ENCODE data around the gene HTT. TPM values are rescaled to one million over a fixed set of nuclear protein-coding genes. Genes with fewer than 3 reads are reported as not detected.

HTT gene
- polyA plus RNA-seq, 2 of the 4 experiments (the other 2 are of a cell fraction) = 14.5 to 16.9 TPM

DNA sequence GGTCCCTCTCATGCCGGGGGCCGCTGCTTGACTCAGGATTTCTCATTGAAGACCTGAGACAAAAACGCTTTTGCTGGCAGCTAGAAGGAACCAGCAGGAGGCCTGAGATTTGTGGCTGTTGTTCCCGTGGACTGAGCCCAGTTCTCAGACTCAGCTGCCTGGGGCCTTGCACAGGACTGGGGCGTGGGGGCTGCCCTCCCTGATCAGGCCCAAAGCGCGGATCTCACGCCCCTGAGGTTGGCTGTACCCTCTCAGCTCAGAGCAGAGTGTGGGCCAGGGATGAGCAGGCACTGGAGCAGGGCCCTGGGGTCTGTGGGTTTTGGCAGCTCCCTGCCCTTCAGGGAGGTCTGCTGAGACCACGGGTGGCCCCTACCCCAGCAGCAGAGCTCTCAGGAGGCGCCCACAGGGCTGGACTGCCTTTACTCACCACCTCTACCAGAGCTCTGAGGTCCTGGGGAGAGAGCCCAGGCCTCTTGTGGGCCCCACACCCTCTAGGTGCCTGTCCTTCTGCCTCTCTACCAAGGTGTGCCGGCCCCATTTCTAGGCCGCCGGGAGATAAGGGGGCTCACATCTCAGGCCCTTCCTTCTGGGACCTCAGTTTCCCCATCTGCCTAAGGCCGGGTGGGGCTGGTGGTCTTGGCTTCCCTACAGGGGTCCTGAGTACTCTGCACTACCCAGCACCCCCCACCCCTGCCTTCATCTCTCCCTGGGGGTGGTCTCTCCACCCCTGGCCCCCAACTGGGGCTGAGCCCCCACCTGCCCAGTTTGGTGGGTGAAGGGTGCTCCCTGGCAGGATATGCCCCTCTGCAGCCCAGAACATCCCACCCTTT lies 180.0 kb downstream of the HTT start:
- ChIA-PET CTCF (no interaction called here), POLR2A (no interaction called here)
- Histone ChIP-seq H3K4me1 (no peaks in the 10 kb centered on the region), H3K9me3 (no peaks in the 10 kb centered on the region), H3K27ac (no peak overlapping the region), H3K4me2 (no peak overlapping the region), H3K4me3 (no peak overlapping the region)
- 77% methylated on average over 8 of the region's 14 CpGs for WGBS (ENCODE audit: missing lambda C conversion rate)
- ATAC-seq (no peak), FAIRE-seq (no peak), DNase-seq (ENCODE audit: low read depth in 1 of 2, low spot score in 1 of 2) (no peak)
- TF ChIP-seq, protein P1, sequence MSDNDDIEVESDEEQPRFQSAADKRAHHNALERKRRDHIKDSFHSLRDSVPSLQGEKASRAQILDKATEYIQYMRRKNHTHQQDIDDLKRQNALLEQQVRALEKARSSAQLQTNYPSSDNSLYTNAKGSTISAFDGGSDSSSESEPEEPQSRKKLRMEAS (IDR thresholded peaks at IDR 0.05) = no peak
- TF ChIP-seq, protein P2, sequence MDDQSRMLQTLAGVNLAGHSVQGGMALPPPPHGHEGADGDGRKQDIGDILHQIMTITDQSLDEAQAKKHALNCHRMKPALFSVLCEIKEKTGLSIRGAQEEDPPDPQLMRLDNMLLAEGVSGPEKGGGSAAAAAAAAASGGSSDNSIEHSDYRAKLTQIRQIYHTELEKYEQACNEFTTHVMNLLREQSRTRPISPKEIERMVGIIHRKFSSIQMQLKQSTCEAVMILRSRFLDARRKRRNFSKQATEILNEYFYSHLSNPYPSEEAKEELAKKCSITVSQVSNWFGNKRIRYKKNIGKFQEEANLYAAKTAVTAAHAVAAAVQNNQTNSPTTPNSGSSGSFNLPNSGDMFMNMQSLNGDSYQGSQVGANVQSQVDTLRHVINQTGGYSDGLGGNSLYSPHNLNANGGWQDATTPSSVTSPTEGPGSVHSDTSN (IDR thresholded peaks at IDR 0.05) = no peak
- TF ChIP-seq HOXA7 (CRISPR knock-in tag; IDR thresholded peaks at IDR 0.05) = no peak
- TF ChIP-seq MYC (IDR thresholded peaks at IDR 0.05; ENCODE audit: borderline replicate concordance, low read length) = no peak
- TF ChIP-seq PHF8 (IDR thresholded peaks at IDR 0.05; ENCODE audit: borderline replicate concordance, low read depth) = no peak
- TF ChIP-seq TP53 (CRISPR knock-in tag; IDR thresholded peaks at IDR 0.05) = no peak
- no peak for TF ChIP-seq SMC3 (IDR thresholded peaks at IDR 0.05)
- TF ChIP-seq RFX5 (IDR thresholded peaks at IDR 0.05) = no peak
- no peak for TF ChIP-seq EHF (CRISPR knock-in tag; IDR thresholded peaks at IDR 0.05)
- no peak for TF ChIP-seq POLR2AphosphoS2 (conservative IDR thresholded peaks at IDR 0.05; ENCODE audit: low read length)
- TF ChIP-seq, protein P3, sequence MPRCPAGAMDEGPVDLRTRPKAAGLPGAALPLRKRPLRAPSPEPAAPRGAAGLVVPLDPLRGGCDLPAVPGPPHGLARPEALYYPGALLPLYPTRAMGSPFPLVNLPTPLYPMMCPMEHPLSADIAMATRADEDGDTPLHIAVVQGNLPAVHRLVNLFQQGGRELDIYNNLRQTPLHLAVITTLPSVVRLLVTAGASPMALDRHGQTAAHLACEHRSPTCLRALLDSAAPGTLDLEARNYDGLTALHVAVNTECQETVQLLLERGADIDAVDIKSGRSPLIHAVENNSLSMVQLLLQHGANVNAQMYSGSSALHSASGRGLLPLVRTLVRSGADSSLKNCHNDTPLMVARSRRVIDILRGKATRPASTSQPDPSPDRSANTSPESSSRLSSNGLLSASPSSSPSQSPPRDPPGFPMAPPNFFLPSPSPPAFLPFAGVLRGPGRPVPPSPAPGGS (IDR thresholded peaks at IDR 0.05) = no peak
- TF ChIP-seq, protein P4, sequence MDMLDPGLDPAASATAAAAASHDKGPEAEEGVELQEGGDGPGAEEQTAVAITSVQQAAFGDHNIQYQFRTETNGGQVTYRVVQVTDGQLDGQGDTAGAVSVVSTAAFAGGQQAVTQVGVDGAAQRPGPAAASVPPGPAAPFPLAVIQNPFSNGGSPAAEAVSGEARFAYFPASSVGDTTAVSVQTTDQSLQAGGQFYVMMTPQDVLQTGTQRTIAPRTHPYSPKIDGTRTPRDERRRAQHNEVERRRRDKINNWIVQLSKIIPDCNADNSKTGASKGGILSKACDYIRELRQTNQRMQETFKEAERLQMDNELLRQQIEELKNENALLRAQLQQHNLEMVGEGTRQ (IDR thresholded peaks at IDR 0.05) = no peak
- TF ChIP-seq EP300 (IDR thresholded peaks at IDR 0.05) = no peak
- no peak for TF ChIP-seq HOXB13 (CRISPR knock-in tag; IDR thresholded peaks at IDR 0.05; ENCODE audit: low read depth)
- TF ChIP-seq CHD2 (IDR thresholded peaks at IDR 0.05; ENCODE audit: low read length, partially characterized antibody) = no peak
- TF ChIP-seq, protein P5, sequence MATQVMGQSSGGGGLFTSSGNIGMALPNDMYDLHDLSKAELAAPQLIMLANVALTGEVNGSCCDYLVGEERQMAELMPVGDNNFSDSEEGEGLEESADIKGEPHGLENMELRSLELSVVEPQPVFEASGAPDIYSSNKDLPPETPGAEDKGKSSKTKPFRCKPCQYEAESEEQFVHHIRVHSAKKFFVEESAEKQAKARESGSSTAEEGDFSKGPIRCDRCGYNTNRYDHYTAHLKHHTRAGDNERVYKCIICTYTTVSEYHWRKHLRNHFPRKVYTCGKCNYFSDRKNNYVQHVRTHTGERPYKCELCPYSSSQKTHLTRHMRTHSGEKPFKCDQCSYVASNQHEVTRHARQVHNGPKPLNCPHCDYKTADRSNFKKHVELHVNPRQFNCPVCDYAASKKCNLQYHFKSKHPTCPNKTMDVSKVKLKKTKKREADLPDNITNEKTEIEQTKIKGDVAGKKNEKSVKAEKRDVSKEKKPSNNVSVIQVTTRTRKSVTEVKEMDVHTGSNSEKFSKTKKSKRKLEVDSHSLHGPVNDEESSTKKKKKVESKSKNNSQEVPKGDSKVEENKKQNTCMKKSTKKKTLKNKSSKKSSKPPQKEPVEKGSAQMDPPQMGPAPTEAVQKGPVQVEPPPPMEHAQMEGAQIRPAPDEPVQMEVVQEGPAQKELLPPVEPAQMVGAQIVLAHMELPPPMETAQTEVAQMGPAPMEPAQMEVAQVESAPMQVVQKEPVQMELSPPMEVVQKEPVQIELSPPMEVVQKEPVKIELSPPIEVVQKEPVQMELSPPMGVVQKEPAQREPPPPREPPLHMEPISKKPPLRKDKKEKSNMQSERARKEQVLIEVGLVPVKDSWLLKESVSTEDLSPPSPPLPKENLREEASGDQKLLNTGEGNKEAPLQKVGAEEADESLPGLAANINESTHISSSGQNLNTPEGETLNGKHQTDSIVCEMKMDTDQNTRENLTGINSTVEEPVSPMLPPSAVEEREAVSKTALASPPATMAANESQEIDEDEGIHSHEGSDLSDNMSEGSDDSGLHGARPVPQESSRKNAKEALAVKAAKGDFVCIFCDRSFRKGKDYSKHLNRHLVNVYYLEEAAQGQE (IDR thresholded peaks at IDR 0.05) = no peak
- no peak for TF ChIP-seq TFCP2L1 (CRISPR knock-in tag; IDR thresholded peaks at IDR 0.05)

DNA sequence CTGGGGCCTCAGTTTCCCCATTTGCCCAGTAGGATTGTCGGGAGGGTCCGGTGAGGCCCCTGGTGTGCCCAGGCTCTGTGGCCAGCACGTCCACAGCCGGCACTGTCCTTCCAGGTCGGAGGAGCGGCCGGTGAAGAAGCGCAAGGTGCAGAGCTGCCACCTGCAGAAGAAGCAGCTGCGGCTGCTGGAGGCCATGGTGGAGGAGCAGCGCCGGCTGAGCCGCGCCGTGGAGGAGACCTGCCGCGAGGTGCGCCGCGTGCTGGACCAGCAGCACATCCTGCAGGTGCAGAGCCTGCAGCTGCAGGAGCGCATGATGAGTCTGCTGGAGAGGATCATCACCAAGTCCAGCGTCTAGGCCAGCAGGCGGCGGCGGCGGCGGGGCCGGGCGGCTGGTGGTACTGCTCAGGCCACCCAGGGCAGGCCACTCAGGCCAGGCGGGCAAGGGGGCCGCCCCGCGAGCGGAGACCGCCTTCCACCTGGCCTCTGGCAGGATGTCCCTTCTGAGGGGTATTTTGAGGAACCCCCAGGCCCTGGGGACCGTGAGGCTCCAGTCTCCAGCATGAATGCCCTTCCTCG lies 181.2 kb downstream of the HTT start:
- Histone ChIP-seq H3K4me2 (no peak overlapping the region), H3K27ac (no peak overlapping the region), H3K9me3 (no peaks in the 10 kb centered on the region), H3K4me1 (no peaks in the 10 kb centered on the region), H3K4me3 (no peak overlapping the region)
- CTCF ChIA-PET = no interaction called here
- POLR2A ChIA-PET = no interaction called here
- 91% methylated on average over 15 of the region's 36 CpGs for WGBS (ENCODE audit: missing lambda C conversion rate)
- no peak for FAIRE-seq
- no peak for DNase-seq (ENCODE audit: low read depth in 1 of 2, low spot score in 1 of 2)
- no peak for ATAC-seq
- TF ChIP-seq GATA3 (IDR thresholded peaks at IDR 0.05; ENCODE audit: borderline replicate concordance) = no peak
- no peak for TF ChIP-seq EP300 (IDR thresholded peaks at IDR 0.05)
- TF ChIP-seq, protein P5 (IDR thresholded peaks at IDR 0.05) = no peak
- TF ChIP-seq, protein P2 (IDR thresholded peaks at IDR 0.05) = no peak
- no peak for TF ChIP-seq ZSCAN20 (CRISPR knock-in tag; IDR thresholded peaks at IDR 0.05)
- TF ChIP-seq, protein P4 (IDR thresholded peaks at IDR 0.05) = no peak
- no peak for TF ChIP-seq POLR2A (IDR thresholded peaks at IDR 0.05; ENCODE audit: low read length)
- TF ChIP-seq MAZ (IDR thresholded peaks at IDR 0.05; ENCODE audit: borderline replicate concordance, low read depth, low read length) = no peak
- TF ChIP-seq TFCP2L1 (CRISPR knock-in tag; IDR thresholded peaks at IDR 0.05) = no peak
- TF ChIP-seq EHF (CRISPR knock-in tag; IDR thresholded peaks at IDR 0.05) = no peak
- no peak for TF ChIP-seq JUN (IDR thresholded peaks at IDR 0.05)
